Activated CD4-positive, alpha-beta T cell treated with anti-CD3 and anti-CD28 coated beads, Interleukin-2, Interleukin-6, amounts not matched to agents 100 ng/mL and 50 ng/mL, durations not matched to agents 16 hours and 8 hours (primary cell): ENCODE results near the gene LRRC8A.
"Not testable (repeated sequence)": the region's sequence is repeated elsewhere in the genome, so short reads cannot be mapped to it uniquely, and the experiment has no call there.

Source experiments
- DNase-seq: peaks from one replicate; pipeline ENCODE4 v3.0.0-alpha.2; 2020

The LRRC8A gene

GRCh38 chr9:128923493-128923883 is 41.6 kb downstream of the LRRC8A start:
- DNase-seq, result no peak

- DNase-seq, result peak; percentile 59
Observed at GRCh38 chr9:128927731-128928411, 45.9 kb downstream of the LRRC8A start.

GRCh38 chr9:128928624-128929023 is 46.7 kb downstream of the LRRC8A start:
- no peak for DNase-seq

GRCh38 chr9:128929560-128929959 is 47.6 kb downstream of the LRRC8A start:
- no peak for DNase-seq

GRCh38 chr9:128933731-128934130 is 51.8 kb downstream of the LRRC8A start:
- no peak for DNase-seq

- no peak for DNase-seq
Observed at GRCh38 chr9:128936171-128936865, 54.4 kb downstream of the LRRC8A start.

GRCh38 chr9:128937310-128938165 is 55.6 kb downstream of the LRRC8A start:
- no peak for DNase-seq

GRCh38 chr9:128940271-128940921 is 58.5 kb downstream of the LRRC8A start:
- DNase-seq, result no peak

GRCh38 chr9:128940946-128941755 is 59.2 kb downstream of the LRRC8A start:
- no peak for DNase-seq

- DNase-seq, result no peak
Observed at GRCh38 chr9:128943832-128944620, 62.1 kb downstream of the LRRC8A start.

GRCh38 chr9:128944966-128945365 is 63.0 kb downstream of the LRRC8A start:
- DNase-seq, result not testable (repeated sequence)

- no peak for DNase-seq
Observed at GRCh38 chr9:128945798-128946501, 64.0 kb downstream of the LRRC8A start.

GRCh38 chr9:128946571-128947276 is 64.8 kb downstream of the LRRC8A start:
- DNase-seq, result no peak

GRCh38 chr9:128947277-128947526 is 65.3 kb downstream of the LRRC8A start:
- DNase-seq, result peak; percentile 26

GRCh38 chr9:128947527-128948301 is 65.8 kb downstream of the LRRC8A start, which contains the start of the genes DOLK and NUP188:
DOLK (minus strand) TSS chr9:128947603; CDS start chr9:128947303, 300 bp downstream.
NUP188 (plus strand) TSS chr9:128947699; CDS start chr9:128947720, 21 bp downstream.
- DNase-seq, result peak; percentile 99

- not testable (repeated sequence) for DNase-seq
Observed at GRCh38 chr9:128961403-128961802, 79.5 kb downstream of the LRRC8A start.
